Keratinocyte (primary cell): Measurements from ENCODE around the gene MRPS10. TPM values are rescaled to one million over a fixed set of nuclear protein-coding genes. Genes with fewer than 3 reads are reported as not detected.
"Not testable (repeated sequence)": the region's sequence is repeated elsewhere in the genome, so short reads cannot be mapped to it uniquely, and the experiment has no call there.

ENCODE experiments used
- DNase-seq: peaks from one replicate; pipeline ENCODE4 v3.0.0-alpha.2; 2011; ENCODE audit warnings: low read depth, missing footprints, low spot score
- FAIRE-seq: peaks from 2 replicates; lab custom pipeline; 2011; peaks lifted over from hg19 to GRCh38; lab: Jason Lieb, UNC
- H2AFZ ChIP-seq: 2 replicates; pipeline ENCODE4 v1.6.0; 2012; ENCODE audit warnings: low read length, control low read depth, inconsistent platforms; ENCODE audit not compliant: control insufficient read depth
- H3K27ac ChIP-seq: 2 replicates; pipeline ENCODE4 v1.5.1; 2011; ENCODE audit warnings: low read length; ENCODE audit not compliant: control insufficient read depth, insufficient read depth
- H3K27me3 ChIP-seq: 3 replicates; pipeline ENCODE4 v1.6.0; 2011; ENCODE audit warnings: low read length; ENCODE audit not compliant: control insufficient read depth, insufficient read depth; ENCODE audit errors: extremely low read depth
- H3K36me3 ChIP-seq, 2 experiments: 2 replicates in 1 of 2; 3 replicates in 1 of 2; pipeline ENCODE4 v1.5.1; 2011; ENCODE audit warnings: low read length in 2 of 2, mild to moderate bottlenecking in 1 of 2; ENCODE audit not compliant: control insufficient read depth in 2 of 2, insufficient read depth in 2 of 2; ENCODE audit errors: extremely low read depth in 1 of 2
- H3K4me1 ChIP-seq: 3 replicates; pipeline ENCODE4 v1.5.1; 2011; ENCODE audit warnings: low read length; ENCODE audit not compliant: control insufficient read depth, insufficient read depth; ENCODE audit errors: extremely low read depth
- H3K4me2 ChIP-seq: 3 replicates; pipeline ENCODE4 v1.6.0; 2011; ENCODE audit warnings: low read depth, low read length; ENCODE audit not compliant: control insufficient read depth, insufficient read depth; ENCODE audit errors: extremely low read depth
- H3K4me3 ChIP-seq, 3 experiments: fragments of 200-600 bp in 1 of 3; sonication (generic) in 1 of 3; 2 replicates in 2 of 3; 3 replicates in 1 of 3; pipeline ENCODE4 v1.5.1; 2011 to 2016; ENCODE audit warnings: low read length in 3 of 3, mild to moderate bottlenecking in 3 of 3, control low read depth in 2 of 3, inconsistent platforms in 1 of 3, low read depth in 1 of 3, mixed read lengths in 1 of 3, mixed run types in 1 of 3, moderate library complexity in 1 of 3; ENCODE audit not compliant: control insufficient read depth in 2 of 3, insufficient read depth in 2 of 3; ENCODE audit errors: extremely low read depth in 1 of 3
- H3K79me2 ChIP-seq: 2 replicates; pipeline ENCODE4 v1.6.0; 2012; ENCODE audit warnings: low read length; ENCODE audit not compliant: control insufficient read depth, insufficient read depth
- H3K9ac ChIP-seq: 3 replicates; pipeline ENCODE4 v1.6.0; 2011; ENCODE audit warnings: low read length; ENCODE audit not compliant: control insufficient read depth, insufficient read depth; ENCODE audit errors: extremely low read depth
- H3K9me1 ChIP-seq: 3 replicates; pipeline ENCODE4 v1.6.0; 2011; ENCODE audit warnings: low read length; ENCODE audit not compliant: control insufficient read depth, insufficient read depth; ENCODE audit errors: extremely low read depth
- H3K9me3 ChIP-seq: 2 replicates; pipeline ENCODE4 v1.5.1; 2012; ENCODE audit warnings: low read depth, low read length; ENCODE audit not compliant: control insufficient read depth
- H4K20me1 ChIP-seq: 3 replicates; pipeline ENCODE4 v1.6.0; 2011; ENCODE audit warnings: low read length; ENCODE audit not compliant: control insufficient read depth, insufficient read depth; ENCODE audit errors: extremely low read depth
- EZH2 ChIP-seq: IDR thresholded peaks from one replicate; pipeline ENCODE4 v1.6.1; 2012; ENCODE audit warnings: inconsistent platforms, mild to moderate bottlenecking, low read length, moderate library complexity
- dilution Hi-C: fragments of 300-500 bp; cut with MboI; formaldehyde crosslinking; loops from one replicate; pipeline ENCODE4 v1.7.0; 2020; ENCODE audit warnings: low sequenced_read_pairs; ENCODE audit not compliant: extremely low pct_ligation_motif_present
- polyA plus RNA-seq, 5 experiments: library from polyadenylated mRNA; depleted of rRNA in 3 of 5; stranded (reverse) in 3 of 5; stranded (forward) in 1 of 5; unstranded in 1 of 5; fragments of >200 nt; gene quantifications; 1 replicate in 1 of 5; 2 replicates in 3 of 5; 3 replicates in 1 of 5; pipeline versions ENCODE4 v1.2.1 to v1.2.3, GENCODE V29; 2011 to 2012; ENCODE audit warnings: missing spikeins in 2 of 5, low read depth in 1 of 5, low replicate concordance in 1 of 5
- TF ChIP-seq, protein P1 (sequence below), 3 experiments: IDR thresholded peaks in 1 of 3; conservative IDR thresholded peaks in 1 of 3; optimal IDR thresholded peaks in 1 of 3; 2 replicates in 2 of 3; 3 replicates in 1 of 3; pipeline versions ENCODE3 to v1.5.1; 2011; ENCODE audit warnings: low read length in 3 of 3, mild to moderate bottlenecking in 3 of 3, moderate library complexity in 2 of 3, control low read depth in 1 of 3, inconsistent platforms in 1 of 3; ENCODE audit not compliant: insufficient read depth in 2 of 3; ENCODE audit errors: extremely low read depth in 1 of 3

MRPS10 gene
- polyA plus RNA-seq, 1 donor (not counting 4 experiments of a cell fraction or from before 2014, with no cell fraction given): 80.1 TPM

- H2AFZ ChIP-seq: no peak overlapping the region
- no peaks in the 10 kb centered on the region for H3K36me3 ChIP-seq
- TF ChIP-seq EZH2: no peak
- TF ChIP-seq, protein P1, sequence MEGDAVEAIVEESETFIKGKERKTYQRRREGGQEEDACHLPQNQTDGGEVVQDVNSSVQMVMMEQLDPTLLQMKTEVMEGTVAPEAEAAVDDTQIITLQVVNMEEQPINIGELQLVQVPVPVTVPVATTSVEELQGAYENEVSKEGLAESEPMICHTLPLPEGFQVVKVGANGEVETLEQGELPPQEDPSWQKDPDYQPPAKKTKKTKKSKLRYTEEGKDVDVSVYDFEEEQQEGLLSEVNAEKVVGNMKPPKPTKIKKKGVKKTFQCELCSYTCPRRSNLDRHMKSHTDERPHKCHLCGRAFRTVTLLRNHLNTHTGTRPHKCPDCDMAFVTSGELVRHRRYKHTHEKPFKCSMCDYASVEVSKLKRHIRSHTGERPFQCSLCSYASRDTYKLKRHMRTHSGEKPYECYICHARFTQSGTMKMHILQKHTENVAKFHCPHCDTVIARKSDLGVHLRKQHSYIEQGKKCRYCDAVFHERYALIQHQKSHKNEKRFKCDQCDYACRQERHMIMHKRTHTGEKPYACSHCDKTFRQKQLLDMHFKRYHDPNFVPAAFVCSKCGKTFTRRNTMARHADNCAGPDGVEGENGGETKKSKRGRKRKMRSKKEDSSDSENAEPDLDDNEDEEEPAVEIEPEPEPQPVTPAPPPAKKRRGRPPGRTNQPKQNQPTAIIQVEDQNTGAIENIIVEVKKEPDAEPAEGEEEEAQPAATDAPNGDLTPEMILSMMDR (optimal IDR thresholded peaks at IDR 0.05 in 1 of 3, IDR thresholded peaks at IDR 0.05 in 1 of 3, conservative IDR thresholded peaks at IDR 0.05 in 1 of 3; ENCODE audit: extremely low read depth in 1 of 3, insufficient read depth in 2 of 3, low read length in 3 of 3): no peak
- DNase-seq: no peak
- no peaks in the 10 kb centered on the region for H3K9me3 ChIP-seq
- no peaks in the 10 kb centered on the region for H4K20me1 ChIP-seq
- H3K9me1 ChIP-seq: no peaks in the 10 kb centered on the region
- no peak overlapping the region for H3K4me2 ChIP-seq
- FAIRE-seq: no peak
- H3K27ac ChIP-seq: no peak overlapping the region
- H3K9ac ChIP-seq: no peak overlapping the region
- dilution Hi-C loops: no loop called here
- H3K4me1 ChIP-seq: no peaks in the 10 kb centered on the region
- no peak overlapping the region for H3K4me3 ChIP-seq
- H3K79me2 ChIP-seq: no peaks in the 10 kb centered on the region
- H3K27me3 ChIP-seq: no peaks in the 10 kb centered on the region
Observed at GRCh38 chr6:42171813-42172581, 45.7 kb downstream of the MRPS10 start.

GRCh38 chr6:42169780-42170179, 47.9 kb downstream of the MRPS10 start:
- H3K4me2 ChIP-seq, H3K9me3 ChIP-seq, H3K9me1 ChIP-seq, dilution Hi-C loops, H3K27me3 ChIP-seq, H3K79me2 ChIP-seq, H3K36me3 ChIP-seq, H3K27ac ChIP-seq, H4K20me1 ChIP-seq, H3K4me1 ChIP-seq, DNase-seq, H2AFZ ChIP-seq, H3K9ac ChIP-seq, H3K4me3 ChIP-seq, FAIRE-seq: not testable (repeated sequence)

- dilution Hi-C loops: no loop called here
- no peak overlapping the region for H3K4me3 ChIP-seq
- FAIRE-seq (no peak), DNase-seq (no peak)
- no peaks in the 10 kb centered on the region for H3K9me1 ChIP-seq
- no peaks in the 10 kb centered on the region for H4K20me1 ChIP-seq
- no peaks in the 10 kb centered on the region for H3K79me2 ChIP-seq
- no peak overlapping the region for H3K27ac ChIP-seq
- no peak overlapping the region for H2AFZ ChIP-seq
- H3K9me3 ChIP-seq: no peaks in the 10 kb centered on the region
- H3K9ac ChIP-seq: no peak overlapping the region
- TF ChIP-seq EZH2: no peak
- TF ChIP-seq, protein P1 (optimal IDR thresholded peaks at IDR 0.05 in 1 of 3, IDR thresholded peaks at IDR 0.05 in 1 of 3, conservative IDR thresholded peaks at IDR 0.05 in 1 of 3; ENCODE audit: extremely low read depth in 1 of 3, insufficient read depth in 2 of 3, low read length in 3 of 3): no peak
- no peaks in the 10 kb centered on the region for H3K36me3 ChIP-seq
- no peak overlapping the region for H3K4me2 ChIP-seq
- H3K4me1 ChIP-seq: peaks cover 6% of the 10 kb centered on the region
- no peaks in the 10 kb centered on the region for H3K27me3 ChIP-seq
Observed at GRCh38 chr6:42168650-42169049, 49.0 kb downstream of the MRPS10 start.
